DND-41 (cell line): Measurements from ENCODE around the gene TOX3.

Source experiments
- EZH2 ChIP-seq: IDR thresholded peaks from 3 replicates; pipeline ENCODE4 v1.6.1; 2012; ENCODE audit warnings: borderline replicate concordance, low read depth, mild to moderate bottlenecking, moderate library complexity, low read length, inconsistent platforms; ENCODE audit not compliant: severe bottlenecking
- TF ChIP-seq, protein P1 (sequence below): IDR thresholded peaks from 2 replicates; pipeline ENCODE4 v1.5.1; 2012; ENCODE audit warnings: borderline replicate concordance, low read length, moderate library complexity, mild to moderate bottlenecking; ENCODE audit not compliant: poor library complexity, severe bottlenecking; ENCODE audit errors: extremely low read depth

DNA sequence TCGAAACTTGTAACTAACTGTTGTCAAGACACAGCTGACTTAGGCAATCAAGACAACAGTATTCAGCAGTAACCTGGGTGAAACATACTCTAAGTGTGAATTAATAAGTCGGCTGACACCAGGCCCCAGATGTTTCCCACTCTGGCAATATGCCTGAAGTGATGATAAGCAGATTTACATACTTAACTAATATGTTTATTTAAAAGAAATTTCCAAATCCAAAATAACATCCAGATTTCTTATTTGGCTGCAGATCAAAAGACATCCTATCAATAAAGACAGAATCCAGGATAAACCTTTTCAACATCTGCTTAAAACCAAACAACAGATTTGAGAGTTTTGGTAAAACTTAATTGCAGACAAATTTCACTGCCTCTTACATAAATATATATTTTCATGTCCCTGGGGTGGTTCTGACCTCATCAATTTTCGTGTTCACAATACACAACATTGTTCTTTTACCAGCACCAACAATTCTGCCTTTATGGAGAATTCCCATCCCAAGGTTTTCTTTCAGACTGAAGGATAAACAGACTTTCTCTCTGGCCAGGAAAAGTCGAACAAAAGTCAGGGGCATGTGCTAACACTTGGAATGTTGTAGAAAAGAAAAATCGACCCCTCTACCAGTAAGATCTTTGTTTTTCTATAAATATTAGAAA is 45.1 kb upstream of the TOX3 start:
- TF ChIP-seq, protein P1, sequence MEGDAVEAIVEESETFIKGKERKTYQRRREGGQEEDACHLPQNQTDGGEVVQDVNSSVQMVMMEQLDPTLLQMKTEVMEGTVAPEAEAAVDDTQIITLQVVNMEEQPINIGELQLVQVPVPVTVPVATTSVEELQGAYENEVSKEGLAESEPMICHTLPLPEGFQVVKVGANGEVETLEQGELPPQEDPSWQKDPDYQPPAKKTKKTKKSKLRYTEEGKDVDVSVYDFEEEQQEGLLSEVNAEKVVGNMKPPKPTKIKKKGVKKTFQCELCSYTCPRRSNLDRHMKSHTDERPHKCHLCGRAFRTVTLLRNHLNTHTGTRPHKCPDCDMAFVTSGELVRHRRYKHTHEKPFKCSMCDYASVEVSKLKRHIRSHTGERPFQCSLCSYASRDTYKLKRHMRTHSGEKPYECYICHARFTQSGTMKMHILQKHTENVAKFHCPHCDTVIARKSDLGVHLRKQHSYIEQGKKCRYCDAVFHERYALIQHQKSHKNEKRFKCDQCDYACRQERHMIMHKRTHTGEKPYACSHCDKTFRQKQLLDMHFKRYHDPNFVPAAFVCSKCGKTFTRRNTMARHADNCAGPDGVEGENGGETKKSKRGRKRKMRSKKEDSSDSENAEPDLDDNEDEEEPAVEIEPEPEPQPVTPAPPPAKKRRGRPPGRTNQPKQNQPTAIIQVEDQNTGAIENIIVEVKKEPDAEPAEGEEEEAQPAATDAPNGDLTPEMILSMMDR, result no peak
- no peak for TF ChIP-seq EZH2
